IMR-90 (cell line): ENCODE measurements around the gene ZNF524. TPM values are rescaled to one million over a fixed set of nuclear protein-coding genes. Genes with fewer than 3 reads are reported as not detected.

Experiments used
- ATAC-seq: fragments of 200-7000 bp; cut with Tn5 transposase; 2 replicates; pipeline ENCODE4 v1.9.1; 2020; ENCODE audit warnings: low read depth, mild to moderate bottlenecking, moderate library complexity
- BruUV-seq: library from RNA; stranded (reverse); fragments of 400-500 nt; replicated peaks from 2 replicates; lab custom pipeline; 2021; lab: Mats Ljungman, UMichigan
- CTCF ChIA-PET: fragments of 300-600 bp; formaldehyde crosslinking; extraction: SDS; loops from one replicate; lab custom pipeline; 2021; ENCODE audit warnings: antibody characterized with exemption; lab: Yijun Ruan, JAX
- POLR2A ChIA-PET: fragments of 300-600 bp; sonication (Branson Sonifier 250); formaldehyde crosslinking; loops from one replicate; lab custom pipeline; 2022; ENCODE audit warnings: antibody characterized with exemption; ENCODE audit not compliant: unreplicated experiment; lab: Charles Lee
- DNase-seq: peaks from one replicate; pipeline ENCODE4 v3.0.0; 2013
- H2AFZ ChIP-seq: replicated peaks from 2 replicates; pipeline ENCODE3; 2013; ENCODE audit warnings: low read length, mild to moderate bottlenecking; ENCODE audit not compliant: poor library complexity
- H2AK5ac ChIP-seq: 2 replicates; pipeline ENCODE4 v1.6.1; 2013; ENCODE audit warnings: low read depth, low read length, inconsistent platforms
- H2AK9ac ChIP-seq: replicated peaks from 2 replicates; pipeline ENCODE3; 2013; ENCODE audit warnings: mild to moderate bottlenecking, low read depth, low read length, moderate library complexity; ENCODE audit not compliant: poor library complexity
- H2BK120ac ChIP-seq: 2 replicates; pipeline ENCODE4 v1.6.1; 2013; ENCODE audit warnings: low read depth, low read length, inconsistent platforms
- H2BK15ac ChIP-seq: 3 replicates; pipeline ENCODE4 v1.6.1; 2013; ENCODE audit warnings: low read depth, low read length, inconsistent platforms
- H2BK20ac ChIP-seq: 2 replicates; pipeline ENCODE4 v1.6.1; 2013; ENCODE audit warnings: low read depth, mild to moderate bottlenecking, inconsistent platforms, low read length, moderate library complexity
- H2BK5ac ChIP-seq: 2 replicates; pipeline ENCODE4 v1.6.1; 2013; ENCODE audit warnings: mild to moderate bottlenecking, low read depth, low read length, inconsistent platforms; ENCODE audit not compliant: poor library complexity, severe bottlenecking
- H3K14ac ChIP-seq: replicated peaks from 2 replicates; pipeline ENCODE4 v1.6.1; 2013; ENCODE audit warnings: low read depth, low read length, inconsistent platforms
- H3K18ac ChIP-seq: 2 replicates; pipeline ENCODE4 v1.6.1; 2013; ENCODE audit warnings: low read depth, low read length, control low read depth
- H3K23ac ChIP-seq: 2 replicates; pipeline ENCODE4 v1.6.1; 2013; ENCODE audit warnings: low read depth, low read length, inconsistent platforms
- H3K27ac ChIP-seq: 2 replicates; pipeline ENCODE4 v1.5.1; 2013; ENCODE audit warnings: mild to moderate bottlenecking, control low read depth, low read length; ENCODE audit not compliant: insufficient read depth
- H3K27me3 ChIP-seq: 2 replicates; pipeline ENCODE4 v1.6.1; 2013; ENCODE audit warnings: low read length; ENCODE audit not compliant: control insufficient read depth, insufficient read depth
- H3K36me3 ChIP-seq: 2 replicates; pipeline ENCODE4 v1.6.1; 2013; ENCODE audit warnings: low read length, mixed read lengths; ENCODE audit not compliant: control insufficient read depth, insufficient read depth
- H3K4ac ChIP-seq: 2 replicates; pipeline ENCODE4 v1.6.1; 2013; ENCODE audit warnings: low read depth, low read length, inconsistent platforms
- H3K4me1 ChIP-seq: 2 replicates; pipeline ENCODE4 v1.6.1; 2013; ENCODE audit warnings: low read length, mixed read lengths; ENCODE audit not compliant: control insufficient read depth, insufficient read depth
- H3K4me2 ChIP-seq: 2 replicates; pipeline ENCODE4 v1.6.1; 2013; ENCODE audit warnings: low read depth, mild to moderate bottlenecking, control low read depth, low read length, moderate library complexity
- H3K4me3 ChIP-seq: 2 replicates; pipeline ENCODE4 v1.5.1; 2013; ENCODE audit warnings: low read depth, mild to moderate bottlenecking, control low read depth, low read length, moderate library complexity; ENCODE audit not compliant: insufficient read depth
- H3K56ac ChIP-seq: 2 replicates; pipeline ENCODE4 v1.6.1; 2013; ENCODE audit warnings: low read length, inconsistent platforms; ENCODE audit not compliant: insufficient read depth; ENCODE audit errors: extremely low read depth
- H3K79me1 ChIP-seq, 2 experiments: 2 replicates each; pipeline ENCODE4 v1.6.1; 2013; ENCODE audit warnings: low read length in 2 of 2, inconsistent platforms in 1 of 2, low read depth in 1 of 2
- H3K9ac ChIP-seq: 2 replicates; pipeline ENCODE4 v1.6.1; 2013; ENCODE audit warnings: low read depth, low read length, control low read depth
- H3K9me1 ChIP-seq: 2 replicates; pipeline ENCODE4 v1.6.1; 2013; ENCODE audit warnings: low read length, inconsistent platforms; ENCODE audit not compliant: insufficient read depth
- H3K9me3 ChIP-seq: 2 replicates; pipeline ENCODE4 v1.6.1; 2013; ENCODE audit warnings: low read length; ENCODE audit not compliant: control insufficient read depth, insufficient read depth
- H4K20me1 ChIP-seq: 2 replicates; pipeline ENCODE4 v1.6.1; 2013; ENCODE audit warnings: low read length, inconsistent platforms; ENCODE audit not compliant: insufficient read depth
- H4K5ac ChIP-seq: 2 replicates; pipeline ENCODE4 v1.6.1; 2013; ENCODE audit warnings: mild to moderate bottlenecking, low read depth, low read length, control low read depth
- H4K8ac ChIP-seq, 2 experiments: 2 replicates each; pipeline ENCODE4 v1.6.1; 2013; ENCODE audit warnings: low read depth in 2 of 2, low read length in 2 of 2, control low read depth in 1 of 2, inconsistent platforms in 1 of 2
- H4K91ac ChIP-seq: 2 replicates; pipeline ENCODE4 v1.6.1; 2013; ENCODE audit warnings: low read depth, low read length, inconsistent platforms; ENCODE audit not compliant: insufficient read depth
- BHLHE40 ChIP-seq: fragments of 150-350 bp; IDR thresholded peaks from 2 replicates; pipeline ENCODE4 v1.6.1; 2016; ENCODE audit warnings: mild to moderate bottlenecking, low read depth, low read length
- CEBPB ChIP-seq: IDR thresholded peaks from 2 replicates; pipeline ENCODE4 v1.6.1; 2012; ENCODE audit warnings: low read depth, low read length, improper control_type of control experiment
- CHD1 ChIP-seq: IDR thresholded peaks from 2 replicates; pipeline ENCODE4 v1.6.1; 2012; ENCODE audit warnings: low read depth, low read length, improper control_type of control experiment
- FOS ChIP-seq: fragments of 150-350 bp; IDR thresholded peaks from 2 replicates; pipeline ENCODE4 v1.6.1; 2016; ENCODE audit warnings: low read depth, low read length
- MAFK ChIP-seq: IDR thresholded peaks from 2 replicates; pipeline ENCODE4 v1.6.1; 2012; ENCODE audit warnings: low read depth, low read length, improper control_type of control experiment
- MXI1 ChIP-seq: IDR thresholded peaks from 2 replicates; pipeline ENCODE4 v1.6.1; 2012; ENCODE audit warnings: low read depth, mild to moderate bottlenecking, low read length, moderate library complexity, borderline replicate concordance
- NFE2L2 ChIP-seq: fragments of 150-350 bp; IDR thresholded peaks from 2 replicates; pipeline ENCODE4 v1.6.1; 2016; ENCODE audit warnings: low read depth, mild to moderate bottlenecking, low read length
- POLR2A ChIP-seq: IDR thresholded peaks from 2 replicates; pipeline ENCODE4 v1.6.1; 2012; ENCODE audit warnings: mild to moderate bottlenecking, low read depth, low read length
- RAD21 ChIP-seq: IDR thresholded peaks from 2 replicates; pipeline ENCODE4 v1.6.1; 2012; ENCODE audit warnings: low read length, improper control_type of control experiment
- RCOR1 ChIP-seq: IDR thresholded peaks from 2 replicates; pipeline ENCODE4 v1.6.1; 2012; ENCODE audit warnings: mild to moderate bottlenecking, low read length, improper control_type of control experiment; ENCODE audit not compliant: insufficient replicate concordance
- RFX5 ChIP-seq: IDR thresholded peaks from 2 replicates; pipeline ENCODE4 v1.8.0; 2012; ENCODE audit warnings: low read depth, mild to moderate bottlenecking, low read length, moderate library complexity
- WGBS, 2 experiments: methylation state at CpG; one replicate each; pipeline versions ENCODE4 v1.1.5 to v1.1.7; 2013; ENCODE audit warnings: missing lambda C conversion rate in 2 of 2; ENCODE audit not compliant: insufficient read length in 1 of 2; ENCODE audit errors: extremely low coverage in 2 of 2; 5-methylcytosine and 5-hydroxymethylcytosine counted together
- dilution Hi-C: fragments of 300-500 bp; cut with HindIII; formaldehyde crosslinking; loops from one replicate; pipeline ENCODE4 v1.14.3; 2018; ENCODE audit warnings: low sequenced_read_pairs; ENCODE audit not compliant: unreplicated experiment
- in situ Hi-C: fragments of 300-500 bp; cut with MboI; formaldehyde crosslinking; loops from 3 replicates; pipeline ENCODE4 v1.14.3; 2019; ENCODE audit warnings: low sequenced_read_pairs, inconsistent platforms, mixed read lengths
- intact Hi-C: fragments of 100-400 bp; cut with micrococcal nuclease; formaldehyde crosslinking; loops from 2 replicates; pipeline ENCODE4 v1.10.0; 2022
- polyA plus RNA-seq, 3 experiments: library from polyadenylated mRNA; depleted of rRNA; stranded (reverse); fragments of >200 nt; gene quantifications; 2 replicates each; pipeline ENCODE4 v1.2.3, GENCODE V29; 2012; ENCODE audit warnings: low replicate concordance in 1 of 3
- total RNA-seq: library from RNA; depleted of rRNA; stranded (reverse); fragments of >200 nt; gene quantifications from 2 replicates; pipeline ENCODE4 v1.2.3, GENCODE V29; 2012
- TF ChIP-seq, protein P1 (sequence below): conservative IDR thresholded peaks from 2 replicates; pipeline ENCODE4 v1.5.1; 2012; ENCODE audit warnings: mild to moderate bottlenecking, low read depth, low read length, improper control_type of control experiment
- TF ChIP-seq, protein P2 (sequence below): fragments of 150-350 bp; IDR thresholded peaks from 2 replicates; pipeline ENCODE4 v1.6.1; 2016; ENCODE audit warnings: low read depth, mild to moderate bottlenecking, low read length, moderate library complexity, borderline replicate concordance

The ZNF524 gene
- total and polyA plus RNA-seq, 2 of the 4 experiments (the other 2 are of a cell fraction): 2.3 to 6.6 TPM

GRCh38 chr19:55644191-55644833 is 44.2 kb downstream of the ZNF524 start (continued):
- no peak for TF ChIP-seq RFX5

DNA sequence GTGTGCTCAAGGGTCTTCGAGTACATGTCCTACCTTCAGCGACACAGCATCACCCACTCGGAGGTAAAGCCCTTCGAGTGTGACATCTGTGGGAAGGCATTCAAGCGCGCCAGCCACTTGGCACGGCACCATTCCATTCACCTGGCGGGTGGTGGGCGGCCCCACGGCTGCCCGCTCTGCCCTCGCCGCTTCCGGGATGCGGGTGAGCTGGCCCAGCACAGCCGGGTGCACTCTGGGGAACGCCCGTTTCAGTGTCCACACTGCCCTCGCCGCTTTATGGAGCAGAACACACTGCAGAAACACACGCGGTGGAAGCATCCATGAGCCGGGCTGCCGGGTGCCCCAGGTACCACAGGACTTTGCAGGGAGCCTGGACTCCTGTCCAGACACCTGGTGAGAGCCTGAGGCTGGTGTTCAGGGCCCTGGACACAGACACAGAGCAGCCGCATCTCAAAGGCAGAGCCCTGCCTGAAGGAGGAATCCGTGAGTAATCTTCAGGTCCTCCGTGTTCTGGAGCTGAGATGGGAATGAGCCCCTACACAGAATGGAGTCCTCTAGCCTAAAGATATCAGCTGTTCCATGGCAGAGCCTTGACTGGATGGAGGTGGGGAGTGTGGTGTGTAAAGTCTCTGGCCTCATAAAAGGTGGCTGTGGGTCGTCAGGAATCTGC is 44.9 kb downstream of the ZNF524 start:
- Histone ChIP-seq H3K9ac (no peak overlapping the region), H3K79me1 (peaks cover 27 to 72% of the 10 kb centered on the region in 2 experiments), H4K8ac (no peak overlapping the region), H4K91ac (no peak overlapping the region), H3K36me3 (peaks cover 14% of the 10 kb centered on the region), H3K14ac (no peak overlapping the region), H2AFZ (no peak overlapping the region), H3K18ac (no peak overlapping the region), H4K5ac (no peak overlapping the region), H2BK15ac (no peak overlapping the region), H3K27me3 (no peaks in the 10 kb centered on the region), H3K4me3 (no peak overlapping the region), H3K56ac (no peak overlapping the region), H2BK120ac (no peak overlapping the region), H2BK5ac (no peak overlapping the region), H3K9me3 (no peaks in the 10 kb centered on the region), H3K23ac (no peak overlapping the region), H2BK20ac (no peak overlapping the region), H3K9me1 (no peaks in the 10 kb centered on the region), H2AK9ac (peak overlapping the region; percentile 96), H3K4ac (no peak overlapping the region), H3K4me2 (no peak overlapping the region; the same call in 1 of the 2 replicates), H3K4me1 (peaks cover 17% of the 10 kb centered on the region), H4K20me1 (no peaks in the 10 kb centered on the region), H3K27ac (no peak overlapping the region), H2AK5ac (peak overlapping the region; percentile 97; the same call in 1 of the 2 replicates)
- no peak for DNase-seq
- ATAC-seq: no peak
- in situ Hi-C loops (loop anchor here (25.0 kb wide), 2 partner anchors 358 to 533 kb away; partner anchors contain the start of genes BRSK1, HSPBP1 and PPP1R12C), intact Hi-C loops (no loop called here), dilution Hi-C loops (no loop called here)
- POLR2A ChIA-PET: interaction anchor here (1.0 kb wide), 1 partner anchor 9 kb away, joined by 4 read pairs; no protein-coding TSS in a partner anchor
- WGBS, 2 experiments: 92% methylated on average over 19 of the region's 28 CpGs; no CpG with 5 or more reads in 1 of the 2 experiments
- no TSS peak for BruUV-seq
- CTCF ChIA-PET: no interaction called here
- TF ChIP-seq BHLHE40 (no peak), FOS (no peak), RAD21 (no peak), MAFK (no peak), NFE2L2 (no peak), MXI1 (no peak), RFX5 (no peak), RCOR1 (no peak), CEBPB (no peak), POLR2A (no peak), CHD1 (no peak)
- TF ChIP-seq, protein P1, sequence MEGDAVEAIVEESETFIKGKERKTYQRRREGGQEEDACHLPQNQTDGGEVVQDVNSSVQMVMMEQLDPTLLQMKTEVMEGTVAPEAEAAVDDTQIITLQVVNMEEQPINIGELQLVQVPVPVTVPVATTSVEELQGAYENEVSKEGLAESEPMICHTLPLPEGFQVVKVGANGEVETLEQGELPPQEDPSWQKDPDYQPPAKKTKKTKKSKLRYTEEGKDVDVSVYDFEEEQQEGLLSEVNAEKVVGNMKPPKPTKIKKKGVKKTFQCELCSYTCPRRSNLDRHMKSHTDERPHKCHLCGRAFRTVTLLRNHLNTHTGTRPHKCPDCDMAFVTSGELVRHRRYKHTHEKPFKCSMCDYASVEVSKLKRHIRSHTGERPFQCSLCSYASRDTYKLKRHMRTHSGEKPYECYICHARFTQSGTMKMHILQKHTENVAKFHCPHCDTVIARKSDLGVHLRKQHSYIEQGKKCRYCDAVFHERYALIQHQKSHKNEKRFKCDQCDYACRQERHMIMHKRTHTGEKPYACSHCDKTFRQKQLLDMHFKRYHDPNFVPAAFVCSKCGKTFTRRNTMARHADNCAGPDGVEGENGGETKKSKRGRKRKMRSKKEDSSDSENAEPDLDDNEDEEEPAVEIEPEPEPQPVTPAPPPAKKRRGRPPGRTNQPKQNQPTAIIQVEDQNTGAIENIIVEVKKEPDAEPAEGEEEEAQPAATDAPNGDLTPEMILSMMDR: no peak
- TF ChIP-seq, protein P2, sequence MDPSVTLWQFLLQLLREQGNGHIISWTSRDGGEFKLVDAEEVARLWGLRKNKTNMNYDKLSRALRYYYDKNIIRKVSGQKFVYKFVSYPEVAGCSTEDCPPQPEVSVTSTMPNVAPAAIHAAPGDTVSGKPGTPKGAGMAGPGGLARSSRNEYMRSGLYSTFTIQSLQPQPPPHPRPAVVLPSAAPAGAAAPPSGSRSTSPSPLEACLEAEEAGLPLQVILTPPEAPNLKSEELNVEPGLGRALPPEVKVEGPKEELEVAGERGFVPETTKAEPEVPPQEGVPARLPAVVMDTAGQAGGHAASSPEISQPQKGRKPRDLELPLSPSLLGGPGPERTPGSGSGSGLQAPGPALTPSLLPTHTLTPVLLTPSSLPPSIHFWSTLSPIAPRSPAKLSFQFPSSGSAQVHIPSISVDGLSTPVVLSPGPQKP: no peak
